IMR-90 (cell line): ENCODE data around the gene NKX1-1. TPM values are rescaled to one million over a fixed set of nuclear protein-coding genes. Genes with fewer than 3 reads are reported as not detected.

ENCODE experiments used
- ATAC-seq: fragments of 200-7000 bp; cut with Tn5 transposase; 2 replicates; pipeline ENCODE4 v1.9.1; 2020; ENCODE audit warnings: low read depth, mild to moderate bottlenecking, moderate library complexity
- BruUV-seq: library from RNA; stranded (reverse); fragments of 400-500 nt; replicated peaks from 2 replicates; lab custom pipeline; 2021; lab: Mats Ljungman, UMichigan
- CTCF ChIA-PET: fragments of 300-600 bp; formaldehyde crosslinking; extraction: SDS; loops from one replicate; lab custom pipeline; 2021; ENCODE audit warnings: antibody characterized with exemption; lab: Yijun Ruan, JAX
- POLR2A ChIA-PET: fragments of 300-600 bp; sonication (Branson Sonifier 250); formaldehyde crosslinking; loops from one replicate; lab custom pipeline; 2022; ENCODE audit warnings: antibody characterized with exemption; ENCODE audit not compliant: unreplicated experiment; lab: Charles Lee
- DNase-seq: peaks from one replicate; pipeline ENCODE4 v3.0.0; 2013
- H2AFZ ChIP-seq: replicated peaks from 2 replicates; pipeline ENCODE3; 2013; ENCODE audit warnings: low read length, mild to moderate bottlenecking; ENCODE audit not compliant: poor library complexity
- H2AK5ac ChIP-seq: 2 replicates; pipeline ENCODE4 v1.6.1; 2013; ENCODE audit warnings: low read depth, low read length, inconsistent platforms
- H2AK9ac ChIP-seq: replicated peaks from 2 replicates; pipeline ENCODE3; 2013; ENCODE audit warnings: mild to moderate bottlenecking, low read depth, low read length, moderate library complexity; ENCODE audit not compliant: poor library complexity
- H2BK120ac ChIP-seq: 2 replicates; pipeline ENCODE4 v1.6.1; 2013; ENCODE audit warnings: low read depth, low read length, inconsistent platforms
- H2BK15ac ChIP-seq: 3 replicates; pipeline ENCODE4 v1.6.1; 2013; ENCODE audit warnings: low read depth, low read length, inconsistent platforms
- H2BK20ac ChIP-seq: 2 replicates; pipeline ENCODE4 v1.6.1; 2013; ENCODE audit warnings: low read depth, mild to moderate bottlenecking, inconsistent platforms, low read length, moderate library complexity
- H2BK5ac ChIP-seq: 2 replicates; pipeline ENCODE4 v1.6.1; 2013; ENCODE audit warnings: mild to moderate bottlenecking, low read depth, low read length, inconsistent platforms; ENCODE audit not compliant: poor library complexity, severe bottlenecking
- H3K14ac ChIP-seq: replicated peaks from 2 replicates; pipeline ENCODE4 v1.6.1; 2013; ENCODE audit warnings: low read depth, low read length, inconsistent platforms
- H3K18ac ChIP-seq: 2 replicates; pipeline ENCODE4 v1.6.1; 2013; ENCODE audit warnings: low read depth, low read length, control low read depth
- H3K23ac ChIP-seq: 2 replicates; pipeline ENCODE4 v1.6.1; 2013; ENCODE audit warnings: low read depth, low read length, inconsistent platforms
- H3K27ac ChIP-seq: 2 replicates; pipeline ENCODE4 v1.5.1; 2013; ENCODE audit warnings: mild to moderate bottlenecking, control low read depth, low read length; ENCODE audit not compliant: insufficient read depth
- H3K27me3 ChIP-seq: 2 replicates; pipeline ENCODE4 v1.6.1; 2013; ENCODE audit warnings: low read length; ENCODE audit not compliant: control insufficient read depth, insufficient read depth
- H3K36me3 ChIP-seq: 2 replicates; pipeline ENCODE4 v1.6.1; 2013; ENCODE audit warnings: low read length, mixed read lengths; ENCODE audit not compliant: control insufficient read depth, insufficient read depth
- H3K4ac ChIP-seq: 2 replicates; pipeline ENCODE4 v1.6.1; 2013; ENCODE audit warnings: low read depth, low read length, inconsistent platforms
- H3K4me1 ChIP-seq: 2 replicates; pipeline ENCODE4 v1.6.1; 2013; ENCODE audit warnings: low read length, mixed read lengths; ENCODE audit not compliant: control insufficient read depth, insufficient read depth
- H3K4me2 ChIP-seq: 2 replicates; pipeline ENCODE4 v1.6.1; 2013; ENCODE audit warnings: low read depth, mild to moderate bottlenecking, control low read depth, low read length, moderate library complexity
- H3K4me3 ChIP-seq: 2 replicates; pipeline ENCODE4 v1.5.1; 2013; ENCODE audit warnings: low read depth, mild to moderate bottlenecking, control low read depth, low read length, moderate library complexity; ENCODE audit not compliant: insufficient read depth
- H3K56ac ChIP-seq: 2 replicates; pipeline ENCODE4 v1.6.1; 2013; ENCODE audit warnings: low read length, inconsistent platforms; ENCODE audit not compliant: insufficient read depth; ENCODE audit errors: extremely low read depth
- H3K79me1 ChIP-seq, 2 experiments: 2 replicates each; pipeline ENCODE4 v1.6.1; 2013; ENCODE audit warnings: low read length in 2 of 2, inconsistent platforms in 1 of 2, low read depth in 1 of 2
- H3K9ac ChIP-seq: 2 replicates; pipeline ENCODE4 v1.6.1; 2013; ENCODE audit warnings: low read depth, low read length, control low read depth
- H3K9me1 ChIP-seq: 2 replicates; pipeline ENCODE4 v1.6.1; 2013; ENCODE audit warnings: low read length, inconsistent platforms; ENCODE audit not compliant: insufficient read depth
- H3K9me3 ChIP-seq: 2 replicates; pipeline ENCODE4 v1.6.1; 2013; ENCODE audit warnings: low read length; ENCODE audit not compliant: control insufficient read depth, insufficient read depth
- H4K20me1 ChIP-seq: 2 replicates; pipeline ENCODE4 v1.6.1; 2013; ENCODE audit warnings: low read length, inconsistent platforms; ENCODE audit not compliant: insufficient read depth
- H4K5ac ChIP-seq: 2 replicates; pipeline ENCODE4 v1.6.1; 2013; ENCODE audit warnings: mild to moderate bottlenecking, low read depth, low read length, control low read depth
- H4K8ac ChIP-seq, 2 experiments: 2 replicates each; pipeline ENCODE4 v1.6.1; 2013; ENCODE audit warnings: low read depth in 2 of 2, low read length in 2 of 2, control low read depth in 1 of 2, inconsistent platforms in 1 of 2
- H4K91ac ChIP-seq: 2 replicates; pipeline ENCODE4 v1.6.1; 2013; ENCODE audit warnings: low read depth, low read length, inconsistent platforms; ENCODE audit not compliant: insufficient read depth
- BHLHE40 ChIP-seq: fragments of 150-350 bp; IDR thresholded peaks from 2 replicates; pipeline ENCODE4 v1.6.1; 2016; ENCODE audit warnings: mild to moderate bottlenecking, low read depth, low read length
- CEBPB ChIP-seq: IDR thresholded peaks from 2 replicates; pipeline ENCODE4 v1.6.1; 2012; ENCODE audit warnings: low read depth, low read length, improper control_type of control experiment
- CHD1 ChIP-seq: IDR thresholded peaks from 2 replicates; pipeline ENCODE4 v1.6.1; 2012; ENCODE audit warnings: low read depth, low read length, improper control_type of control experiment
- CTCF ChIP-seq: conservative IDR thresholded peaks from 2 replicates; pipeline ENCODE4 v1.5.1; 2012; ENCODE audit warnings: mild to moderate bottlenecking, low read depth, low read length, improper control_type of control experiment
- ELK1 ChIP-seq: fragments of 150-350 bp; IDR thresholded peaks from 2 replicates; pipeline ENCODE4 v1.6.1; 2016; ENCODE audit warnings: low read depth, mild to moderate bottlenecking, low read length, moderate library complexity, borderline replicate concordance
- FOS ChIP-seq: fragments of 150-350 bp; IDR thresholded peaks from 2 replicates; pipeline ENCODE4 v1.6.1; 2016; ENCODE audit warnings: low read depth, low read length
- MAFK ChIP-seq: IDR thresholded peaks from 2 replicates; pipeline ENCODE4 v1.6.1; 2012; ENCODE audit warnings: low read depth, low read length, improper control_type of control experiment
- MAZ ChIP-seq: IDR thresholded peaks from 2 replicates; pipeline ENCODE4 v1.6.1; 2012; ENCODE audit warnings: low read depth, mild to moderate bottlenecking, low read length, improper control_type of control experiment, moderate library complexity, borderline replicate concordance
- MXI1 ChIP-seq: IDR thresholded peaks from 2 replicates; pipeline ENCODE4 v1.6.1; 2012; ENCODE audit warnings: low read depth, mild to moderate bottlenecking, low read length, moderate library complexity, borderline replicate concordance
- NFE2L2 ChIP-seq: fragments of 150-350 bp; IDR thresholded peaks from 2 replicates; pipeline ENCODE4 v1.6.1; 2016; ENCODE audit warnings: low read depth, mild to moderate bottlenecking, low read length
- POLR2A ChIP-seq: IDR thresholded peaks from 2 replicates; pipeline ENCODE4 v1.6.1; 2012; ENCODE audit warnings: mild to moderate bottlenecking, low read depth, low read length
- RAD21 ChIP-seq: IDR thresholded peaks from 2 replicates; pipeline ENCODE4 v1.6.1; 2012; ENCODE audit warnings: low read length, improper control_type of control experiment
- RCOR1 ChIP-seq: IDR thresholded peaks from 2 replicates; pipeline ENCODE4 v1.6.1; 2012; ENCODE audit warnings: mild to moderate bottlenecking, low read length, improper control_type of control experiment; ENCODE audit not compliant: insufficient replicate concordance
- RFX5 ChIP-seq: IDR thresholded peaks from 2 replicates; pipeline ENCODE4 v1.8.0; 2012; ENCODE audit warnings: low read depth, mild to moderate bottlenecking, low read length, moderate library complexity
- SMC3 ChIP-seq: fragments of 150-350 bp; IDR thresholded peaks from 2 replicates; pipeline ENCODE4 v1.6.1; 2016; ENCODE audit warnings: low read depth, mild to moderate bottlenecking, antibody characterized with exemption, low read length, moderate library complexity
- USF2 ChIP-seq: fragments of 150-350 bp; IDR thresholded peaks from 2 replicates; pipeline ENCODE4 v1.6.1; 2017; ENCODE audit warnings: mild to moderate bottlenecking, antibody characterized with exemption, low read length, low read depth
- WGBS, 2 experiments: methylation state at CpG; one replicate each; pipeline versions ENCODE4 v1.1.5 to v1.1.7; 2013; ENCODE audit warnings: missing lambda C conversion rate in 2 of 2; ENCODE audit not compliant: insufficient read length in 1 of 2; ENCODE audit errors: extremely low coverage in 2 of 2; 5-methylcytosine and 5-hydroxymethylcytosine counted together
- dilution Hi-C: fragments of 300-500 bp; cut with HindIII; formaldehyde crosslinking; loops from one replicate; pipeline ENCODE4 v1.14.3; 2018; ENCODE audit warnings: low sequenced_read_pairs; ENCODE audit not compliant: unreplicated experiment
- in situ Hi-C: fragments of 300-500 bp; cut with MboI; formaldehyde crosslinking; loops from 3 replicates; pipeline ENCODE4 v1.14.3; 2019; ENCODE audit warnings: low sequenced_read_pairs, inconsistent platforms, mixed read lengths
- intact Hi-C: fragments of 100-400 bp; cut with micrococcal nuclease; formaldehyde crosslinking; loops from 2 replicates; pipeline ENCODE4 v1.10.0; 2022
- polyA plus RNA-seq, 3 experiments: library from polyadenylated mRNA; depleted of rRNA; stranded (reverse); fragments of >200 nt; gene quantifications; 2 replicates each; pipeline ENCODE4 v1.2.3, GENCODE V29; 2012; ENCODE audit warnings: low replicate concordance in 1 of 3
- total RNA-seq: library from RNA; depleted of rRNA; stranded (reverse); fragments of >200 nt; gene quantifications from 2 replicates; pipeline ENCODE4 v1.2.3, GENCODE V29; 2012

The NKX1-1 gene
- total and polyA plus RNA-seq, 2 of the 4 experiments (the other 2 are of a cell fraction) = not detected

GRCh38 chr4:1404573-1405253, 1.5 kb downstream of the NKX1-1 start:
- Histone ChIP-seq H3K36me3 (no peaks in the 10 kb centered on the region), H3K9me3 (no peaks in the 10 kb centered on the region), H4K8ac (no peak overlapping the region), H3K27ac (no peak overlapping the region), H2AK5ac (no peak overlapping the region), H2BK120ac (no peak overlapping the region), H2BK20ac (no peak overlapping the region), H3K56ac (no peak overlapping the region), H3K4me2 (no peak overlapping the region), H3K4me3 (no peak overlapping the region), H3K27me3 (peaks cover 85% of the 10 kb centered on the region), H3K79me1 (no peaks in the 10 kb centered on the region), H3K9me1 (no peaks in the 10 kb centered on the region), H4K5ac (no peak overlapping the region), H4K20me1 (no peaks in the 10 kb centered on the region), H2BK5ac (no peak overlapping the region), H3K4ac (no peak overlapping the region), H3K4me1 (no peaks in the 10 kb centered on the region), H3K23ac (no peak overlapping the region), H2BK15ac (no peak overlapping the region), H2AFZ (no peak overlapping the region), H2AK9ac (no peak overlapping the region), H3K18ac (no peak overlapping the region), H4K91ac (no peak overlapping the region), H3K9ac (no peak overlapping the region), H3K14ac (no peak overlapping the region)
- dilution Hi-C loops (no loop called here), in situ Hi-C loops (no loop called here), intact Hi-C loops (no loop called here)
- no TSS peak for BruUV-seq
- ChIA-PET CTCF (no interaction called here), POLR2A (no interaction called here)
- ATAC-seq (no peak), DNase-seq (no peak)
- WGBS, 2 experiments = 5% methylated on average over 36 of the region's 54 CpGs; no CpG with 5 or more reads in 1 of the 2 experiments
- no peak for TF ChIP-seq MXI1
- no peak for TF ChIP-seq SMC3
- TF ChIP-seq RAD21 = no peak
- no peak for TF ChIP-seq RCOR1
- TF ChIP-seq ELK1 = no peak
- no peak for TF ChIP-seq BHLHE40
- TF ChIP-seq CHD1 = no peak
- TF ChIP-seq NFE2L2 = no peak
- no peak for TF ChIP-seq RFX5
- TF ChIP-seq FOS = no peak
- TF ChIP-seq USF2 = no peak
- TF ChIP-seq MAFK = no peak
- no peak for TF ChIP-seq MAZ
- no peak for TF ChIP-seq CTCF
- TF ChIP-seq POLR2A = no peak
- no peak for TF ChIP-seq CEBPB
